KOPT-K1 (cell line): Measurements from ENCODE around the gene NFIX.

Experiments
- H3K27ac ChIP-seq: fragments of 200-600 bp; sonication (generic); 2 replicates; pipeline ENCODE4 v1.5.1; 2016; ENCODE audit warnings: antibody characterized with exemption, mild to moderate bottlenecking, low read depth, low read length; ENCODE audit not compliant: poor library complexity, severe bottlenecking
- H3K36me3 ChIP-seq: fragments of 200-600 bp; sonication (generic); 2 replicates; pipeline ENCODE4 v1.5.1; 2017; ENCODE audit warnings: antibody characterized with exemption, mild to moderate bottlenecking, low read length, moderate library complexity; ENCODE audit not compliant: insufficient read depth
- H3K9me3 ChIP-seq: fragments of 200-600 bp; sonication (generic); 2 replicates; pipeline ENCODE4 v1.5.1; 2017; ENCODE audit warnings: antibody characterized with exemption, low read length, mild to moderate bottlenecking; ENCODE audit not compliant: insufficient read depth, poor library complexity, severe bottlenecking

Gene NFIX

GRCh38 chr19:13053238-13053637 lies 58.0 kb downstream of the NFIX start:
- Histone ChIP-seq H3K9me3 (no peaks in the 10 kb centered on the region), H3K36me3 (no peaks in the 10 kb centered on the region), H3K27ac (no peak overlapping the region)

DNA sequence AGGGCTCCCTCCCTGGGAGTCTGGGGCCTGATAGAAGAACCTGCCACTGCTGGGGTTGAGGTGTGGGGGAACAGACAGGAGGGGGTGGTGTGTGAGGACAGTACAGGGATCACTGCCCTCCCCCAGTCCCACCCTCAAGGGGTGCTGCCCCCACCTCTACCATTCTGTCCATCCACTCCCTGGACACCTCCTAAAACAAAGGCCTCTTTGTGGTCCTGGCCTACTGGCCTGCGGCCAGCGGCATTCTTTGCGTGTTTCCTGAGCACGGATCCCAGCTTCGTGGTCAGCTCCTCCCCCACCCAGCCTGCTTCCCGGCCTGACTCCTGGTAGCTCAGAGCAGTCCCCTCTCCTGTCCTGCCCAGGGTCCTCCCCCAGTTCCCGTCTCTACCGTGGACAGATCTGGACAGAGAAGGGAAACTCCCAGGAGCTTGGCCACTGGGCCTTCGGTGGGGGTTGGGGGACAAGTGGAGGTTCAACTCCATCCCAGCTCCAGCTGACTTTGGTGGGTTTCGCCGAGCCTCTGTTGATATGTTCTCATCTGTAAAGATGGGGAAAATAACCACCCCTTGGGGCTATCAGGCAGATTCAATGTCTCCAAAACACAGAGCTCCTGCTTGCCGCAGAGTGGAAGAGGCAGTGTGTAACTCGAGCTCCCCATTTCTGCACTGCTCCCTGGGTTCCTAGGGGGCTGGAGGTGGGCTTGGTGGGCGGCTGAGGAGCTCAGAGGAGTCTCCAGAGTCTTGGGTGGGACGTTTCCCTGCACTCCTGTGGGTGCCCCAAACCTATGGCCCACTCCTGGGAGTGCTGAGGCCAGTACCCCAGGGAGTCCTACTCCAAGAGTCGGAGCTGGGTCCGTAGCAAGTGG lies 58.7 kb downstream of the NFIX start:
- Histone ChIP-seq H3K27ac (no peak overlapping the region), H3K9me3 (no peaks in the 10 kb centered on the region), H3K36me3 (no peaks in the 10 kb centered on the region)

DNA sequence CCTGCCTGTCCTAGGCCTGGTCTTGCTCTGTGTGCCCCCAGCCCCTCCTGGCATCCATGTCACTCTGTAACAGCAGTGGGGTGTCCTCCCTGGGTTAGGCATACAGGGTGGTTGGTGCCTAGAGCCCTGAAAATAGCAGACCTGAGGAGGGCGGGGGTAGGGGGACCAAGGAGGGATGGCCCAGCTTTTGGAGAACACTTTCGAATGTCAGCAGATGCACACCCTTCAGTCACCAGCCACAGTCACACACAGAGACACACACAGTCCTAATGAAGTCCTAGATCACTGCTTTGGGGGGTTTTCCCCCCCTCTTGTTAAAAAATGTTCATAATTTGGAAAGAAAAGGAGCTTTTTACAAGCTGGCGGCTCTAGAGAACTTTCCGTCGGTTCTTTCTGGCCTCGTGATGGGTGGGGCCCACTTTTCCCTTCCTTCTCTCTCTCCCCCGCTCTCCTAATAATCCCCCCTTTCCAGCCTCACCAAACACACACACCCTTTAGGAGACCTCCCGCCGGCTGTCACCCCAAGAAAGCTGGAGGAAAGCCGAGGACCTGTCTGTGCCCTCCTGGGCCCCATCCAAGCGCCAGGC lies 59.4 kb downstream of the NFIX start:
- Histone ChIP-seq H3K27ac (no peak overlapping the region), H3K9me3 (no peaks in the 10 kb centered on the region), H3K36me3 (no peaks in the 10 kb centered on the region)

DNA sequence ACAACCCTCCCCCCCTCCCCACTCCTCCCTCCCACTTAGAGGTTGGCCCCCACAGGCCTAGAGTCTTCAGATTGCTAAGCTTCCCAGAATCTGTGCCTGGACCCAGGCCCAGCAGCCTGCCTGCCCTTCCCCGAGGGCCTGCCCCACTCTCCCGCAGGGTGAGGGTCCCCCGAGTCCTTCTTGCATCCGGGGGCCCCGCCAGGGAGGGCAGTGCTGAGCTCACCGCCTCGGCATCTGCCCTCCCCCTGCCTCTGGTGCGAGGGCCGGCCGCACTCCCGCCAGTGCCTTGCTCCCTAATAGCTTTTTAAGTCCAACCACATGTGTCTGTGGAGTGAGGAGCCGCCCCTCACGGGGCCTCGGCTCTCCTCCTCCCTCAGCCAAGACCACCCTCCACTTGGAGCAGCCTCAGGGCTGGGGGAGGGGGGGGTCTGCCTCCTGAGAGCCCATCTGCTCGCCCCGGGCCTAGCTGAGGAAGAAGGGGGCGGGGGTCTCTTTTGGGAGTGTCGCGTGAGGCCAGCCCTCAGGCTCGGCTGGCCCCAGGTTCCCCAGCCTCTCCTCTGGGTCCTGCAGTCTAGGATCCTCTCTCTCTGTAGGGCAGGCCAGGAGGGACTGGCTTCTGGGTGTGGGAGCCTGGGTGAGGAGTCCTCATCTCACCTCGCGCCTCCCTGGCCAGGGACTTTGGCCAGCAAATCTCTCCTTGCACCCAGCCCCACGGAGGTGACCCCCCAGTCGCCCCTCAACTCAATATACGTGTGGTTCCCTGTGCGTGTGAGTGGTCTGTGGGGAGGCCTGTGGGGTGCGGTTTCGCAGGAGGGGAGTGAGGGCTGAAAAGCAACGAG lies 60.2 kb downstream of the NFIX start:
- Histone ChIP-seq H3K36me3 (no peaks in the 10 kb centered on the region), H3K27ac (no peak overlapping the region), H3K9me3 (no peaks in the 10 kb centered on the region)

DNA sequence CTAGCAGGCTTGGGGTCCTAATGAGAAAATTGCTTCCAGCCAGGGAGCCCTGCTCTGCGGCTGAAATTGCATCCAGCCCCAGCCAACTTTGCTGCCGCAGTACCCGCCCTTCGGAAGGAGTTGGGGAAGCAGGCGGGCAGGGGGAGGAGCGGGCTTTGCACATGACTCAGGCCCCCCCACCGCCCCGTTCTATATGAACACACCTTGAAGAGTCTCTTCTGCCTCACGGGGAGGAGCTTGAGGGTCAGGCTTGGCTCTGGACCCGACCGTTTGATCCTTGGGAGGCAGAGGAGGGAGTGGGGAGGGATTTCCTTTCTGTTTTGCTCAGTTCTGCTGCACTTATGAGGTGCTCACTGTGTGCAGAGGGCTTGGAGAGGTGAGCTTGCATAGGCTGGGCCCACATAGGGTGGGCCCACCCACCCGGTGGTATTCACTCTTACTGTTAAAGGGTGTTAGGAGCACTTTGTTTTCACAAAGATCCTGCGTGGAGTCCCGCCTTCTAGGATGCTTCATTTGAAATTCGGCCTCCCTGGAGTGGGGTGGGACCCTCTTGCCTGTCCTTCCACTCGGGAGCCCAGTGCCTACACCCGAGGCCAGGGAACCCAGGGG lies 60.9 kb downstream of the NFIX start:
- H3K27ac ChIP-seq: no peak overlapping the region
- no peaks in the 10 kb centered on the region for H3K9me3 ChIP-seq
- no peaks in the 10 kb centered on the region for H3K36me3 ChIP-seq

- H3K27ac ChIP-seq: no peak overlapping the region
- H3K36me3 ChIP-seq: no peaks in the 10 kb centered on the region
- no peaks in the 10 kb centered on the region for H3K9me3 ChIP-seq
These were observed 61.9 kb downstream of the NFIX start for GRCh38 chr19:13057147-13057572.

GRCh38 chr19:13057744-13058143 lies 62.5 kb downstream of the NFIX start:
- H3K27ac ChIP-seq: no peak overlapping the region
- no peaks in the 10 kb centered on the region for H3K36me3 ChIP-seq
- H3K9me3 ChIP-seq: no peaks in the 10 kb centered on the region

- no peaks in the 10 kb centered on the region for H3K9me3 ChIP-seq
- no peak overlapping the region for H3K27ac ChIP-seq
- no peaks in the 10 kb centered on the region for H3K36me3 ChIP-seq
These were observed 63.8 kb downstream of the NFIX start for GRCh38 chr19:13058951-13059660.

DNA sequence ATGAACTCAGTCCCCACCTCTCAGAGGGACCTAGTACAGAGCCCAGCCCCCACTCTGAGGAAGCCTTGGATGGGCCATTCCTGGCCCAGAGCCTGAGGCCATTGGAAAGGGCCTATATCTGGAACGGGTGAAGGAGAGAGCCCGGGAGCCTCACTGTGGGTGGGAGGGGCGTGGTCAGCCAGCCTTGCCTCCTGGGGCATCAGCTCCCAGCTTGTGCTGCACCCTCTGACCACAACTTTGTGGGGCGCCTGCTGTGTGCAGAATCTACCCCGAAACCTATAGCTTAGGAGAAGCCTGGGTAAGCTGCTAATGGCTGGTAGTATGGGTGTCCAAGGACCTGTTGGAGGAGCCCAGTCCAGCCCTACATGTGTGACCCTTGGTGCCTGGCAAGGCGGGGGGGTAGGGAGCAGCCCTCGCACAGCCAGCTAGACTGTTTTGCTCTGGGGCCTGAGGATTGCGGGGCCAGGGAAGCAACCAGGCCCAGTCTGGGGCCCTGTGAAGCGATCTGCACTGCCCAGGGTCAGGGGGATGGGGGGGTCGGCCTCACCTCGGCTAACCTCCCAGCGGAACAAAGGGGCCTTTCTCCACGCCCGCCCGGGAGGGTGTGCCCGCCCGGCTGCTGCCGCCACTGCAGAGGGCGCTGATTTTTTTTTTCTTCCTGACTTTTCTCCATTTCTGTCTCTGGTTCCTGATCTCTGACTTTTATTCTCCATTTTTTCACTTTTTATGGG lies 65.1 kb downstream of the NFIX start:
- Histone ChIP-seq H3K36me3 (no peaks in the 10 kb centered on the region), H3K9me3 (no peaks in the 10 kb centered on the region), H3K27ac (no peak overlapping the region)

DNA sequence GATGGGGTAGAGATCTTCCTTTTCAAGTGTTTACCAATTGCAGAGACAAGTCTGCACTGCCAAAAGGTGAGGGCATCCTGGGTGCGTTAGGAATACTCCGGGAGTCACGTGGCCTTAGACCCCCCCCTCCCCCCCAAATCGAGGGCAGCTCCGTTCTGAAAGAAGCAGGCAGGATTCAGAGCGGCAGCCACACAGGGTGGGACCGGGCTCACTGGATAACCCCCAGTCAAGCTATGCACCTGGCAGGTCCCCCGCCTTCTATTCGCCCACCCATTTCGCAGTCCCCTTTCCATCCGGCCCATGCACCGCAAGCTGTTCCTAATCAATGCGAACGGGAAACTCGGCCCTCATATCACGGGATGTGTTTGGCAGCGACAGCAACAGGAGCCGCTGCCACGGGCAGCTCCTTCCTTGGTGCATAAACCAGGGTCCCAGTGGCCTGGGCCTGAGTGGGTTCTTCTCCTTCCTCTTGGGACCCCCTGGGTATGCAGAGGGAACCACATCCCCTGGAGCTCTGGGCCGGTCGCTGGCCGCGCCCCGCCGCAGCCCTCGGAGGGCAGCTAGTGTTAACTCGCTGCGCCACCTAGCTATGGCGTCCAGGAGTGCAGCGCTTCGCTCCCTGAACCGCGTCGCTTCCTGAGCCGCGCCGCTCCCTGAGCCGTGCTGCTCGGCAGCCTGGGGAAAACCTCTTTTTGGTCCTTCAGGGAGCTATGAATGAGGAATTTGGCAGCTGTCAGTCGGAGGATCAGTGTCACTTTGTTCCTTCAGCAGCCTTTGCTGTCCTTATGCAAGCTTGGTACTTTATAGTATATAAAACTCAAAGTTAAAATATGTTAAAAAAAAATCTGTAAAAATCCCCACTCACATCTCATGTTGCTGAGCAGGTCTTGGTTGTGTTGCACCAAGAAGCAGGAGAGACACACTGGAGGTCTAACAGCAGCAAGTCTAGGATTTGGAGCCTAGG lies 66.0 kb downstream of the NFIX start:
- no peak overlapping the region for H3K27ac ChIP-seq
- H3K9me3 ChIP-seq: no peaks in the 10 kb centered on the region
- no peaks in the 10 kb centered on the region for H3K36me3 ChIP-seq

GRCh38 chr19:13062317-13062716 lies 67.0 kb downstream of the NFIX start:
- Histone ChIP-seq H3K36me3 (no peaks in the 10 kb centered on the region), H3K9me3 (no peaks in the 10 kb centered on the region), H3K27ac (no peak overlapping the region)

- H3K36me3 ChIP-seq: no peaks in the 10 kb centered on the region
- no peak overlapping the region for H3K27ac ChIP-seq
- H3K9me3 ChIP-seq: no peaks in the 10 kb centered on the region
These were observed 68.3 kb downstream of the NFIX start for GRCh38 chr19:13063461-13064091.

GRCh38 chr19:13064092-13064489 lies 68.8 kb downstream of the NFIX start:
- Histone ChIP-seq H3K9me3 (no peaks in the 10 kb centered on the region), H3K36me3 (no peaks in the 10 kb centered on the region), H3K27ac (no peak overlapping the region)
